Measurements from ENCODE around the gene PTPRH. TPM values are rescaled to one million over a fixed set of nuclear protein-coding genes. Genes with fewer than 3 reads are reported as not detected.

PTPRH gene
- total and polyA plus RNA-seq, 9 of the 15 experiments (the other 6 are each of a cell fraction or from before 2014, with no cell fraction given), result 0.87 to 34.3 (median 22.7) TPM

- TF ChIP-seq IRF9 (tag; IDR thresholded peaks at IDR 0.05), result no peak
- TF ChIP-seq ZBTB26 (CRISPR knock-in tag; IDR thresholded peaks at IDR 0.05), result 0 out of 2 replicates have a peak, but pooled peaks have one; percentile 58
- TF ChIP-seq SAFB (IDR thresholded peaks at IDR 0.05; ENCODE audit: borderline replicate concordance, low read depth, low read length), result no peak
- peak; percentile 8 for TF ChIP-seq HMGN3 (IDR thresholded peaks at IDR 0.05; ENCODE audit: borderline replicate concordance, extremely low read depth, insufficient read length, low read depth, low read length)
- TF ChIP-seq KDM5B (IDR thresholded peaks at IDR 0.05; ENCODE audit: insufficient replicate concordance, low read depth, low read length), result no peak
- no peak for TF ChIP-seq RERE (CRISPR knock-in tag; IDR thresholded peaks at IDR 0.05; ENCODE audit: borderline replicate concordance)
- TF ChIP-seq, protein P1, sequence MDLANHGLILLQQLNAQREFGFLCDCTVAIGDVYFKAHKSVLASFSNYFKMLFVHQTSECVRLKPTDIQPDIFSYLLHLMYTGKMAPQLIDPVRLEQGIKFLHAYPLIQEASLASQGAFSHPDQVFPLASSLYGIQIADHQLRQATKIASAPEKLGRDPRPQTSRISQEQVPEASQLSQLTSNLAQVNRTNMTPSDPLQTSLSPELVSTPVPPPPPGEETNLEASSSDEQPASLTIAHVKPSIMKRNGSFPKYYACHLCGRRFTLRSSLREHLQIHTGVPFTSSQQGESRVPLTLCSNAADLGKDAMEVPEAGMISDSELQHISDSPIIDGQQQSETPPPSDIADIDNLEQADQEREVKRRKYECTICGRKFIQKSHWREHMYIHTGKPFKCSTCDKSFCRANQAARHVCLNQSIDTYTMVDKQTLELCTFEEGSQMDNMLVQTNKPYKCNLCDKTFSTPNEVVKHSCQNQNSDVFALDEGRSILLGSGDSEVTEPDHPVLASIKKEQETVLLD (IDR thresholded peaks at IDR 0.05), result peak; percentile 84; the same call in 1 of the 2 replicates
- no peak for TF ChIP-seq CBFA2T2 (conservative IDR thresholded peaks at IDR 0.05)
- TF ChIP-seq BRCA1 (IDR thresholded peaks at IDR 0.05), result no peak
- no peak for TF ChIP-seq BRCA1 (CRISPR knock-in tag; IDR thresholded peaks at IDR 0.05)
- 0 out of 2 replicates have a peak, but pooled peaks have one; percentile 72 for TF ChIP-seq ERF (CRISPR knock-in tag; IDR thresholded peaks at IDR 0.05)
- TF ChIP-seq, protein P2, sequence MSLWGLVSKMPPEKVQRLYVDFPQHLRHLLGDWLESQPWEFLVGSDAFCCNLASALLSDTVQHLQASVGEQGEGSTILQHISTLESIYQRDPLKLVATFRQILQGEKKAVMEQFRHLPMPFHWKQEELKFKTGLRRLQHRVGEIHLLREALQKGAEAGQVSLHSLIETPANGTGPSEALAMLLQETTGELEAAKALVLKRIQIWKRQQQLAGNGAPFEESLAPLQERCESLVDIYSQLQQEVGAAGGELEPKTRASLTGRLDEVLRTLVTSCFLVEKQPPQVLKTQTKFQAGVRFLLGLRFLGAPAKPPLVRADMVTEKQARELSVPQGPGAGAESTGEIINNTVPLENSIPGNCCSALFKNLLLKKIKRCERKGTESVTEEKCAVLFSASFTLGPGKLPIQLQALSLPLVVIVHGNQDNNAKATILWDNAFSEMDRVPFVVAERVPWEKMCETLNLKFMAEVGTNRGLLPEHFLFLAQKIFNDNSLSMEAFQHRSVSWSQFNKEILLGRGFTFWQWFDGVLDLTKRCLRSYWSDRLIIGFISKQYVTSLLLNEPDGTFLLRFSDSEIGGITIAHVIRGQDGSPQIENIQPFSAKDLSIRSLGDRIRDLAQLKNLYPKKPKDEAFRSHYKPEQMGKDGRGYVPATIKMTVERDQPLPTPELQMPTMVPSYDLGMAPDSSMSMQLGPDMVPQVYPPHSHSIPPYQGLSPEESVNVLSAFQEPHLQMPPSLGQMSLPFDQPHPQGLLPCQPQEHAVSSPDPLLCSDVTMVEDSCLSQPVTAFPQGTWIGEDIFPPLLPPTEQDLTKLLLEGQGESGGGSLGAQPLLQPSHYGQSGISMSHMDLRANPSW (CRISPR knock-in tag; IDR thresholded peaks at IDR 0.05), result no peak
- no peak for TF ChIP-seq ZNF239 (CRISPR knock-in tag; IDR thresholded peaks at IDR 0.05)
- TF ChIP-seq FOS (IDR thresholded peaks at IDR 0.05; ENCODE audit: extremely low read depth, insufficient read length), result peak; percentile 98
Observed at GRCh38 chr19:55166530-55167268, 42.6 kb downstream of the PTPRH start, which contains the start of gene DNAAF3 (continued).

Measured in K562 (cell line).